ENCODE measurements around the gene CYGB. TPM values are rescaled to one million over a fixed set of nuclear protein-coding genes. Genes with fewer than 3 reads are reported as not detected.
A peak's percentile ranks its signal among the peaks of the same experiment; 100 is the strongest.

The CYGB gene
- total and polyA plus RNA-seq, 2 of the 13 experiments (the other 11 are each of a cell fraction or from before 2014, with no cell fraction given) = 18.9 to 27.1 TPM

GRCh38 chr17:76556765-76557367, 19.4 kb upstream of the CYGB start (continued):
- TF ChIP-seq TEAD2 (CRISPR knock-in tag; IDR thresholded peaks at IDR 0.05) = no peak

GRCh38 chr17:76554131-76554530, 16.6 kb upstream of the CYGB start:
- DNase-seq (ENCODE audit: low spot score) = no peak
- Histone ChIP-seq H3K4me3 (replicated peaks in 1 of 3; ENCODE audit: insufficient read depth in 1 of 3, low read depth in 2 of 3, low read length in 3 of 3) (no peak overlapping the region), H3K4me2 (ENCODE audit: low read depth, low read length) (no peak overlapping the region), H3K36me3 (replicated peaks in 1 of 2; ENCODE audit: control insufficient read depth in 1 of 2, insufficient read depth in 2 of 2, low read length in 2 of 2) (no peaks in the 10 kb centered on the region), H3K27me3 (ENCODE audit: control insufficient read depth in 1 of 2, insufficient read depth in 2 of 2, low read length in 2 of 2) (no peaks in the 10 kb centered on the region; a peak in 1 of 5 replicates), H3K4me1 (ENCODE audit: insufficient read depth, low read length) (peaks cover 67% of the 10 kb centered on the region), H3K27ac (ENCODE audit: extremely low read length, insufficient read depth, low read length) (peak overlapping the region; percentile 16), H4K20me1 (ENCODE audit: insufficient read depth, low read length) (peaks cover 12% of the 10 kb centered on the region), H2AFZ (ENCODE audit: low read length) (no peak overlapping the region), H3K9me3 (ENCODE audit: low read length) (no peaks in the 10 kb centered on the region), H3K9ac (ENCODE audit: insufficient read depth, low read depth, low read length) (no peak overlapping the region), H3K79me2 (ENCODE audit: insufficient read depth, low read length) (peaks cover 35% of the 10 kb centered on the region)
- 61% methylated on average over 6 of the region's 6 CpGs for WGBS (ENCODE audit: low lambda C conversion rate)
- TF ChIP-seq ZNF24 (IDR thresholded peaks at IDR 0.05) = no peak
- TF ChIP-seq ZNF354B (CRISPR knock-in tag; IDR thresholded peaks at IDR 0.05) = no peak
- TF ChIP-seq, protein P1, sequence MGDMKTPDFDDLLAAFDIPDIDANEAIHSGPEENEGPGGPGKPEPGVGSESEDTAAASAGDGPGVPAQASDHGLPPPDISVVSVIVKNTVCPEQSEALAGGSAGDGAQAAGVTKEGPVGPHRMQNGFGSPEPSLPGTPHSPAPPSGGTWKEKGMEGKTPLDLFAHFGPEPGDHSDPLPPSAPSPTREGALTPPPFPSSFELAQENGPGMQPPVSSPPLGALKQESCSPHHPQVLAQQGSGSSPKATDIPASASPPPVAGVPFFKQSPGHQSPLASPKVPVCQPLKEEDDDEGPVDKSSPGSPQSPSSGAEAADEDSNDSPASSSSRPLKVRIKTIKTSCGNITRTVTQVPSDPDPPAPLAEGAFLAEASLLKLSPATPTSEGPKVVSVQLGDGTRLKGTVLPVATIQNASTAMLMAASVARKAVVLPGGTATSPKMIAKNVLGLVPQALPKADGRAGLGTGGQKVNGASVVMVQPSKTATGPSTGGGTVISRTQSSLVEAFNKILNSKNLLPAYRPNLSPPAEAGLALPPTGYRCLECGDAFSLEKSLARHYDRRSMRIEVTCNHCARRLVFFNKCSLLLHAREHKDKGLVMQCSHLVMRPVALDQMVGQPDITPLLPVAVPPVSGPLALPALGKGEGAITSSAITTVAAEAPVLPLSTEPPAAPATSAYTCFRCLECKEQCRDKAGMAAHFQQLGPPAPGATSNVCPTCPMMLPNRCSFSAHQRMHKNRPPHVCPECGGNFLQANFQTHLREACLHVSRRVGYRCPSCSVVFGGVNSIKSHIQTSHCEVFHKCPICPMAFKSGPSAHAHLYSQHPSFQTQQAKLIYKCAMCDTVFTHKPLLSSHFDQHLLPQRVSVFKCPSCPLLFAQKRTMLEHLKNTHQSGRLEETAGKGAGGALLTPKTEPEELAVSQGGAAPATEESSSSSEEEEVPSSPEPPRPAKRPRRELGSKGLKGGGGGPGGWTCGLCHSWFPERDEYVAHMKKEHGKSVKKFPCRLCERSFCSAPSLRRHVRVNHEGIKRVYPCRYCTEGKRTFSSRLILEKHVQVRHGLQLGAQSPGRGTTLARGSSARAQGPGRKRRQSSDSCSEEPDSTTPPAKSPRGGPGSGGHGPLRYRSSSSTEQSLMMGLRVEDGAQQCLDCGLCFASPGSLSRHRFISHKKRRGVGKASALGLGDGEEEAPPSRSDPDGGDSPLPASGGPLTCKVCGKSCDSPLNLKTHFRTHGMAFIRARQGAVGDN (CRISPR knock-in tag; IDR thresholded peaks at IDR 0.05) = peak; percentile 67
- no peak for TF ChIP-seq FOXM1 (CRISPR knock-in tag; IDR thresholded peaks at IDR 0.05)
- TF ChIP-seq SKI (IDR thresholded peaks at IDR 0.05; ENCODE audit: partially characterized antibody) = no peak
- TF ChIP-seq PAWR (CRISPR knock-in tag; IDR thresholded peaks at IDR 0.05; ENCODE audit: borderline replicate concordance) = no peak
- TF ChIP-seq HNRNPL (IDR thresholded peaks at IDR 0.05; ENCODE audit: low read depth, low read length) = 0 out of 2 replicates have a peak, but pooled peaks have one; percentile 66
- no peak for TF ChIP-seq CBX1 (IDR thresholded peaks at IDR 0.05; ENCODE audit: low read depth)
- no peak for TF ChIP-seq MTERF4 (CRISPR knock-in tag; IDR thresholded peaks at IDR 0.05)
- ChIA-PET CTCF (ENCODE audit: low intra/inter-chr PET ratio, low total read pairs) (no interaction called here), POLR2A (interaction anchor here (0.6 to 1.4 kb wide), 6 partner anchors 13 to 118 kb away, joined by 3 to 5 read pairs (median 3); no protein-coding TSS in a partner anchor)
- intact Hi-C loops (cut with micrococcal nuclease; ENCODE audit: unreplicated experiment) (loop anchor here (5.0 to 10.0 kb wide), 2 partner anchors 33 to 151 kb away; partner anchors contain the start of gene ST6GALNAC2), in situ Hi-C loops (cut with HindIII; ENCODE audit: extremely low pct_ligation_motif_present, low pct_unique_long_range_greater_than_20kb) (no loop called here)
- no peak for FAIRE-seq
- no TSS peak for BruUV-seq (replicated peaks)
- ATAC-seq = no peak
